ENCODE data around the gene TTYH2.

The TTYH2 gene

DNA sequence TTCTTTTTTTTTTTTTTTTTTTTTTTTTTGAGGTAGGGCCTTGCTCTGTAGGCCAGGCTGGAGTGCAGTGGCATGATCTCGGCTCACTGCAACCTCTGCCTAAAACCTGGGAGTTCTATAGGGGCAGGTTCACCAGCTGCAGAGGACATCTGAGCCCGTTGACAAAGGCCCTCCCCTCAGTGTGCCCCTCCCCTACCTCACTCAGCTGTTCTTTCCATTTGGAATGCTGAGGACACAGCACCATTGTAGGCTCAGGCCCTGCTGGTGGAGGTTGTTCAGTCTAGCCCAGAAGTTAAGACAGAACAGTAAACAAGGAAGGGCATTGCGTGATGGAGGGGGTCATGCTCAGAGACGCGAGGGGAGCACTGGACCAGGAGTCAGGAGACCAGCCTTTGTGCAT lies 90.8 kb downstream of the TTYH2 start:
- TF ChIP-seq POLR2AphosphoS5 (IDR thresholded peaks at IDR 0.05; ENCODE audit: low read depth, low read length) (no peak), TAF1 (IDR thresholded peaks at IDR 0.05; ENCODE audit: low read depth, low read length) (no peak), POU2F2 (IDR thresholded peaks at IDR 0.05; ENCODE audit: low read depth, low read length) (no peak), PAX5 (IDR thresholded peaks at IDR 0.05; ENCODE audit: insufficient read depth, low read length, severe bottlenecking) (no peak), SPI1 (IDR thresholded peaks at IDR 0.05; ENCODE audit: low read depth, low read length) (no peak), POLR2A (IDR thresholded peaks at IDR 0.05; ENCODE audit: low read depth, low read length) (no peak)
- DNase-seq (ENCODE audit: insufficient read length, low spot score) (no peak), FAIRE-seq (no peak)

DNA sequence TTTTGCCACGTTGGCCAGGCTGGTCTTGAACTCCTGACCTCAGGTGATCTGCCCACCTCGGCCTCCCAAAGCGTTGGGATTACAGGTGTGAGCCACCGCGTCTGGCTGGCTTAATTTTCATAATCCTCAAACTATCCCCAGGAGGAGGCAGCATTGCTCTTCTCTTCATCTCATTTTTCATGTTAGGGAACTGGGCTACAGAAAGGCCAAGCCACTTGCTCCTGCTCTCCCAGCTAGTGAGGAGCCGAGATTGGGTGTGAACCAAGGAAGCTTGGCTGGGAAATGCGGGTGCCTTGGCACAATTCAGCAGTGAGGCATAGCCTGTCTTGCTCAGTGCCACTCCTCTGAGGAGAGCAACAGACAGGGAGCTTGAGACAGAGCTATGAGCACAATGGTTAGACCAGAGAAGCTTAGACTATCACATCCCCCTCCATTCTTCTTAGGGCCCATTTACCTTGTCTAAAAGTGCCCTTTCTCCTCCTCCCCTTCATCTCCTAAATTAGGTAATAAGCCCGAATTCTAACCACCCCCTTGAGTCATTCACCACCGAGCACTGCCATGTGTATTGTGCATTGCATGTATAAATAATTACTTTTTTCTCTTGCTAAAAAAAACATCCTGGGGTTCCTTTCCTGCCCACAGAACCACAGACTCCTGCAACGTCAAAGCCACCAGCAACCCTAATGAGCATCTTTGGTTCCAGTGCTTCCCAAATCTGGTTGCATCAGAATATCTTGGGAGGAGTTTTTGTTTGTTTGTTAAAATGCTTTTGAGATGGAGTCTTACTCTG lies 92.7 kb downstream of the TTYH2 start:
- DNase-seq (ENCODE audit: insufficient read length, low spot score) (no peak), FAIRE-seq (no peak)
- TF ChIP-seq SPI1 (IDR thresholded peaks at IDR 0.05; ENCODE audit: low read depth, low read length) (no peak), POU2F2 (IDR thresholded peaks at IDR 0.05; ENCODE audit: low read depth, low read length) (no peak), TAF1 (IDR thresholded peaks at IDR 0.05; ENCODE audit: low read depth, low read length) (no peak), POLR2AphosphoS5 (IDR thresholded peaks at IDR 0.05; ENCODE audit: low read depth, low read length) (no peak), POLR2A (IDR thresholded peaks at IDR 0.05; ENCODE audit: low read depth, low read length) (no peak), PAX5 (IDR thresholded peaks at IDR 0.05; ENCODE audit: insufficient read depth, low read length, severe bottlenecking) (no peak)

DNA sequence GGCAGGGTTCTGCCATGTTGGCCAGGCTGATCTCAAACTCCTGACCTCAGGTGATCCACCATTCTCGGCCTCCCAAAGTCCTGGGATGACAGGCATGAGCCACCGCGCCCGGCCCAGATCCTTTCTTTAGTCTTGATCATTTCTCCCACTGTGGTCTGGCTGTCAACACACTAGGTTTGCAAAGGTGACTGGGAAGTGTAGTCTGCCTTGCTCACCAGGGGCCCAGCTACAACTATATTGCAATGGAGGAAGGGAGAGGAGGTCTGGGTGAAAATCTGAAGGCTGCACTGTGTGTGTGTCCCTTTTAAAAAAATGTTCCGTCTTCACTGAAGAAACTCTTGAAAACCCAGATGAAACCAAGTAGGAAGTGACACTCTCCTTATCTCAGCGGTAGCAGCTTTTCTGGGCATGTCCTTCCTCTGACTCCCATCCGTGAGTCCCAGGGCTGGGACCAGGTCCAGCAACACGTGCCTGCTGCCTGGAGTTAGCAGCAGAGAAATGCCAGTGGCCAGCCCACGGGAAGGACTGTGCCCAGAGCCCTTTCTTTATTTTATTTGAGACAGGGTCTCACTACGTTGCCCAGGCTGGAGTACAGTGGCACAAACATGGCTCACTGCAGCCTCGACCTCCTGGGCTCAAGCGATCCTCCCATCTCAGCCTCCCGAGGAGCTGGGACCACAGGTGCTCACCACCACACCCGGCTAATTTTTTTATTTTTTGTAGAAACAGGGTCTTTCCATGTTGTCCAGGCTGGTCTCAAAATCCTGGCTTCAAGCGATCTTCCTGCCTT lies 94.8 kb downstream of the TTYH2 start:
- no peak for TF ChIP-seq POU2F2 (IDR thresholded peaks at IDR 0.05; ENCODE audit: low read depth, low read length)
- no peak for TF ChIP-seq PAX5 (IDR thresholded peaks at IDR 0.05; ENCODE audit: insufficient read depth, low read length, severe bottlenecking)
- TF ChIP-seq SPI1 (IDR thresholded peaks at IDR 0.05; ENCODE audit: low read depth, low read length): no peak
- no peak for TF ChIP-seq TAF1 (IDR thresholded peaks at IDR 0.05; ENCODE audit: low read depth, low read length)
- TF ChIP-seq POLR2A (IDR thresholded peaks at IDR 0.05; ENCODE audit: low read depth, low read length): no peak
- no peak for TF ChIP-seq POLR2AphosphoS5 (IDR thresholded peaks at IDR 0.05; ENCODE audit: low read depth, low read length)
- DNase-seq (ENCODE audit: insufficient read length, low spot score): no peak
- FAIRE-seq: no peak

DNA sequence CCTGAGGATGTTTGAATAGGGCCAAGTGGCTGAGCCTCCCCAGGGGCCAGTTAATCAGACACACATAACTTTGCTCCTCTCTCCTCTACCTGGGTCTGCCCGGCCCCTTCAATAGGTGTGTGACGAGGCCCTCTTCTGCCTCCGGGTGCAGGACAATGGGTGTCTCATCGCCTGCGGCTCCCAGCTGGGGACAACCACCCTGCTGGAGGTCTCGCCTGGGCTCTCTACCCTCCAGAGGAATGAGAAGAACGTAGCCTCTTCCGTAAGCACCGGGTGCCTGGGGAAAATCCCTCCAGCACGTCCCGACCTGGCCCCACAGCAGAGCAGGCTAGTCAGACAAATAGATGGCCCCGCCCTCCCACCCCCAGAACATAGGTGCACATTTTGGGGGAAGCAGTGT lies 96.5 kb downstream of the TTYH2 start:
- no peak for DNase-seq (ENCODE audit: insufficient read length, low spot score)

More for the DNA sequence above, 96.5 kb downstream of the TTYH2 start:
- TF ChIP-seq POU2F2 (IDR thresholded peaks at IDR 0.05; ENCODE audit: low read depth, low read length): no peak
- FAIRE-seq: no peak

All from GM12891 (cell line).